Peyer's patch (tissue), 4 donors: ENCODE data around the gene GPRC5A.

ENCODE experiments used
- CTCF ChIP-seq, 6 experiments: fragments of 450-650 bp in 4 of 6; fragments of 200-600 bp in 2 of 6; sonication (generic) in 1 of 6; IDR thresholded peaks; one replicate each; pipeline ENCODE4 v1.5.1; 2017 to 2019; ENCODE audit warnings: antibody characterized with exemption in 6 of 6, mild to moderate bottlenecking in 3 of 6, moderate library complexity in 1 of 6
- POLR2A ChIP-seq, 2 donors: fragments of 450-650 bp; IDR thresholded peaks; one replicate each; pipeline ENCODE4 v1.5.1; 2017; ENCODE audit warnings: antibody characterized with exemption in 2 of 2, mild to moderate bottlenecking in 2 of 2, moderate library complexity in 2 of 2

- no peak for TF ChIP-seq CTCF (IDR thresholded peaks at IDR 0.05)
- TF ChIP-seq POLR2A (IDR thresholded peaks at IDR 0.05), result no peak
Observed at GRCh38 chr12:12881151-12881909, 10.0 kb upstream of the GPRC5A start.
